ELF-1 (cell line): ENCODE results near the gene FAM184A.

Source experiments
- DNase-seq: peaks from one replicate; pipeline ENCODE4 v3.0.0-alpha.2; 2016; ENCODE audit warnings: low read depth, low spot score

The FAM184A gene

DNA sequence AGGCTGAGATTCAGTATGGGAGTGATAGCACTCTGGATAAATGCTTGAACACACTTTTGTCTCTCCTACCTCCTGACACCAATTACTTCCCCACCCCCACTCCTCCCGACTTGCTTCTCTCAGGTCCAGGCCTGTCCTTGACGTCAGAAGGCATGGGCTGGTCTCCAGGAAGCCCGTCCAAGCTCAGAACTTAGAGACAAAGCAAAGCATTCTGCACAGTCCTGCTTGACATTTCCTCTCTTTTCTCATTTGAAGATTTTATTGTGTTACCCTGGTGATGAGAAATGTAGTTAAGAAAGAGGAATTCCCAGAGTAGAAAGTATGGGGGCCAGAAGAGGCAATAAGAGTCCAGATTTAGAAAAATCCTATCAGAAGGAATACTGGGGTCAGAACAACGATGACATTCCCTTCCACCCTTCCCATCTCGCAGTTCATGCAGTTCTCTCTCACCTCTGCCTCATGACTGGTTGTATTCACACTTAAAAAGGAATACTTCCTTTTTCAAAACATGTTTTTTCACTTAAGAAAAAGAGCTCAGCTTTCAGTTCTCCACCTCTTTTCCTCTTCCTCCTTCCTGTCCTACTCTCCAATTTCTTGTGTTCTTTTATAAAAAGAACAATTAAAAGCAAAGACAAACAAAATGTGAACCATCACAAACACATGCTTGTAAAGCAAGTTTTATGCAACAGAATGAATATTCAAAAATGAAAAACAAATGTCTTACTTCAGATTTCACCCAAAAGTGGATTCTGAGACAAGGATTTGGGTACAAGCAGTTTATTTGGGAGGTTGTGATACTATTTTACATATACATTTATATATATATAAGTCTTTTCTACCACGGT lies 18.5 kb upstream of the FAM184A start:
- DNase-seq = no peak

DNA sequence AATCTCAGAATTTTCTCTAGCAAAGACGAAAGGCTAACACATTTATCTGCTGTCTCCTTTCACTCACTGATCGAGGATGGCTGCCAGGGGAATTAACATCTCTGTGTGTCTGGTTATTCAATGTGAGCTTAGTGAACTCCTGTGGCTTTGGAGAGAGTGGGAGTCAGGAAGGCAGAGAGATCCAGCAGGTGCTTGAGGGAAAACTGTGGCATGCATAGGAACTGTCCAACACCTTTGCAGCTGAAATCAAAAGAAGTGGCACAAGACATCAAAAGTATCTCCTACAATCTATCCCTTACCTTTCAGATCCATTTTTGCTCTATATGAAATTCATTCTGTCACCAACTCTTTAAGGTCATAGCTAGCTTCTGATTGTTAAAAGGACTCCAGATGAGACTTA lies 11.8 kb upstream of the FAM184A start:
- DNase-seq = no peak

DNA sequence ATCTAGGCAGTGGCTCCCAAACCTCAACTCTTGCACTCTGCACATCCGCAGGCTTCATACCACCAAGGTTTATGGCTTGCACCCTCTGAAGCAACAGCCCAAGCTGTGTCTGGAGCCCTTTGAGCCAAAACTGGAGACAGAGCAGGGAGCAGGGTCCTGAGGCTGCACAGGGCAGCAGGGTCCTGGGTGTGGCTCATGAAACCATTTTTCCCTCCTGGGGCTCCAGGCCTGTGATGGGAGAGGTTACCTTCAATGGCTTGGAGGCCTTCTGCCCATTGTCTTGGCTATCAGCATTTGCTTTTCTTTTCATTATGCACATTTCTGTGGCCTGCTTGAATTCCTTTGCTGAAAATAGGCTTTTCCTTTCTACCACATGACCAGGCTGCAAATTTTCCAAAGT lies 6.3 kb upstream of the FAM184A start:
- DNase-seq = no peak

DNA sequence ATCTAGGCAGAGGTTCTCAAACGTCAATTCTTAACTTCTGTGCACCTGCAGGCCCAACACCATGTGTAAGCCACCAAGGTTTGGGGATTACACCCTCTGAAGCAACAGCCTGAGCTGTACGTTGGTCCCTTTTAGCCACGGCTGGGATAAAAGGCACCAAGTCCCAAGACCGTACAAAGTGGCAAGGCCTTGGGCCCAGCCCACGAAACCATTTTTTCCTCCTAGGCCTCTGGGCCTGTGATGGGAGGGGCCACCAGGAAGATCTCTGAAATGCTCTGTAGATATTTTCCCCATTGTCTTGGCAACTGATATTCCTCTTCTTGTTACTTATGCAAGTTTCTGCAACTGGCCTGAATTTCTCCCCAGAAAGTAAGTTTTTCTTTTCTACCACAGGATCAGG lies 4.5 kb upstream of the FAM184A start:
- DNase-seq = no peak

DNA sequence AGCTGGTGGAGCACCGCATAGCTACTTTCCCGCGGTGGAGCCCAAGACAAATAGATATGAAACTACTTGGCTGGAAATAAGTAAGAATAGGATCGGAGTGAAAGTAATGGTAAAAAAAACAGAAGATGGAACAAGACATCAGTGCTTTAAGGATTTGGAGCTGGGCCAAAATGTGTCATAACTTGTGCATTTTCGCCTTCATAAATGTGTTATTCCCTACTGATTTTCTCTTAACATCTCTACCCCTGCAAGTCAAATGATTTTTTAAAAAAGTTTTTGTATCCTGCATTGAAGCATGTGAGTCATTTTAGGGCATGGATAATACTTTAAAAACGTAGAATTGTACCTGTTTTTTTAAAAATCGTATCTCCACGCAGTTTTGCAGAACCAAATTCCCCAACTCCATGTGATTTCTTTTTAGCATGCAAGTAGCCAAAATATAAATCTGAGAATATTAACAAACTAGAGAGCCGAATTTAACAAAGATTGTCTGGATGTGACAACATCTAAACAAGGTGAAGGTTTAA lies 882 bp upstream of the FAM184A start:
- no peak for DNase-seq

DNA sequence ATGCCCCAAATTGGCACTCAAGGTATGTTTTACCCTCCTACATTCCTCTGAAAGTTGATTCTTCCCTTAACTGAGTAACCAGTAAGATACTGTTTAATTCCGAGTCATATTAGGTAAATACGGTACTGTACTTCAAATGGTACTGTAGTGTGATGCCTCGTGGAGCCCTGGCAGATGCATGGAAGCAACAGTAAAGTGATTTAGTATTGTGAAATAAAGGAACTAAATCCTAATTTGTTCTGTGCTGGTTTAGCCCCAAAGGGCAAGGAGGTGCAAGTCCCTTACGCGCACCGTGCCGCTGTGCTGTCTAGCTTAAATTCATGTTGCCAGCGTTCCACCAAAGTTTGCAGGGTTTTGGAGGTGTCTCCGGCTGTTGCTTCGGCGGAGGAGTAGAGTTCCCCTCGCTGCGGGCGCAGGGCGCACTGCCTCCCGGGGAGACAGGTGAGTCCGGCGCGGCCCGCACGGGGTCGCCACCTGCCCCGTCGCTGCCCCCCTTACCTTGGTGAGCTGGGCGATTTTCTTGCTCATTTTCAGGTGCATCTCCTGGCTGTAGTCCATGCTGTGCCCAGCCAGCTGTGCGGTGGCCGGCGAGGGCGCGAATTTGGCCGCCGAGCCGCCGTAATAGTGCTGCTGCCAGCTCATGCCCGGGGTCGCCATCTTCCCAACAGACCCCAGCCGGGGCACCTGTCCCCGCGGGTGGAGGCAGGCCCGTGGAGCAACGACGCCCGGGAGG lies 655 bp downstream of the FAM184A start:
- peak; percentile 57 for DNase-seq

DNA sequence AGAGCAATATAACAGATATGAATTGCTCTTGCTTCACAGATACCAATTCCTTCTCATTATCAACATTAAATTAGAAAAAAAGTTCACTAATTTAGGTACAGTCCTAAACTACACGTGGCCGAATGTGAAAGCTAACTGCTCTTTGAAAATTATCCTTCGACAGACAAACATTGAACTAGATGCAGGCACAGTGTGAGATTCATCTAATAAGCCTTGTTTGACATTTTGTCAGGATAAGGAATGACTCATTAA lies 1.1 kb downstream of the FAM184A start:
- no peak for DNase-seq

DNA sequence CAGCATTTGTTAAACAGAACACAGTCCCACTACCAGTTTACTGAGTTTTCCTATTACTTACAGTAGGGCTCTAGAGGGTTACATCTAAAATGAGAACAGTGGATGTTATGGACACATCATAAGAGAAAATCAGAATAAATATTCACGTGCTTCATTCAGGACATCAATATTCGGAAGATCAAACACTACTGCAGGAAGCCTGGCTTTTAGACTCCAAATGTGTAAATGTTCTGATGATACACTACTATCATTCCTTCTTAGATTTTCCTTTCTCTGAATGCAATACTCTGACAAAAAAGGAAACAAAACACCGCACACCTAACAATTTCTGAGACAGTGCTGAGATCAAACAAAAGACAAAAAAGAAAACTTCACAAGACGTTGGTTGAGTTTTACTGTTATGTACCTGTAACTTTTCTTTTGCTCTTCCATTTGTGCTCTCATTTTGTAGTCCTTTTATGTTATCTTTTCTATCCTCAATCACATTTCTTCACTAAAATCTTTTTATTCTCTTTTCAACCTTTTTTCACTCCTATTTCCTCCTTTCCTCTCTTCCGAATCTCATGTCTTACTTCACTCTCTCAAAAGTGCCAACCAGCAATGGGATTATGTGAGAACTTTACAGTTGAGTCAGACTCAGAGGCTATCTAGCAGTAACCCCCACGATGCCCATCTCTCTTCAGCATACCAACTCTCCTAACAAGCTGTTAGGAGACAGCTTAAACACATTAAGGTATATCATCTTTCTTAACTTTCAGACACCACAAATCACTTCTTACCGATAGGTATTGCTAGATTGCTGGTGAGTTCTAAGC lies 1.7 kb downstream of the FAM184A start:
- no peak for DNase-seq

DNA sequence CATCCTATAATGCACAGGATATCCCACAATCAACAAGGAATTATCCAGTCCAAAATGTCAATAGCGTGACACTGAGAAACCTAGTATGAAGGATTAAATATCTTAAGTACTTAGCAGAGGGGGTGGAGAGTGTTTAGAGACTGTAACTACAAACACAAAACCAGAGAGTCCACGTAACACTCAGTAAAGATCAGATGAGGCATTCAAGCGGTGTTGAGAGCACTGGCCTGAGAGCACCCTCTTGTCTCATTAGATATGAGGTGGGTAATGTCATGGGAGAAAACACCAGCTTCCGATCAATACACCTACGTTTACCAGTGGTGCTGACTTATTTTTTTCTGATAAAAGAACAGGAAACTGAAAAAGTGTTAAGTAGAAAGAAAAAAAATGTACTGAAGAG lies 2.3 kb downstream of the FAM184A start:
- no peak for DNase-seq

DNA sequence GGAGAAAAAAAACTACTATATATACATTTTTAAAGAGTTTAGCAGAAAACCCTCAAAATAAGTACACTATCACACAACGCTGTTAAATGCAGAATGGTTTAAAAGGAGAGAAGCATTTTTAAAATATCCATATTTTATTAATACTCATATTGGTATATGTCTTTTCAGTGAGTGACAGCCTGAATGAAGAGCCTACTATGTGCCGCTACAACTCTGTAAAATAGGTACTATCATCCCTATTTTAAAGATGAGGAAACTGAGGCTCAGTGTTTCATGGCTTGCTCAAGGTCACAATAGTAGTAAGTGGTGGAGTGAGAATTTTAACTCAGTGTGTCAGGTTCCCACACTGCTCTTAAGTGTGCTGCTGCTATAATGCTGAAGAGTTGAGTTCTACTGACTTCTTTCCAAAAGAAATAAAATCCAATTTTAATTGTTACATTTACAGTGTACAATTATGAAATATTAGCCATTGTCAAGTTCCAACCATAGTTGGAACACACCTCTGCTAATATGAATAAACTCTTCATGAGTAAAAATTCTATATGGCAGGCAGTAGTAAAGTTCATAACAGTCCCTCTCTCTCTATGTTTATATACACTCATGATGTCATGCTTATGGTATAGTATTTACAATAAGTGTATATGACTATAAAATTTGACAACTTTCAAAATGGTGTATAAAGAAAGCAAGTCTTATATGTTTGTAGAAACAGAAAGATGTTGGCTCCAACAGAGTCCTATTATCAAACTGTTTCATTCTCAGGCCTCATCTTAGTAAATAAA lies 3.1 kb downstream of the FAM184A start:
- DNase-seq = no peak

DNA sequence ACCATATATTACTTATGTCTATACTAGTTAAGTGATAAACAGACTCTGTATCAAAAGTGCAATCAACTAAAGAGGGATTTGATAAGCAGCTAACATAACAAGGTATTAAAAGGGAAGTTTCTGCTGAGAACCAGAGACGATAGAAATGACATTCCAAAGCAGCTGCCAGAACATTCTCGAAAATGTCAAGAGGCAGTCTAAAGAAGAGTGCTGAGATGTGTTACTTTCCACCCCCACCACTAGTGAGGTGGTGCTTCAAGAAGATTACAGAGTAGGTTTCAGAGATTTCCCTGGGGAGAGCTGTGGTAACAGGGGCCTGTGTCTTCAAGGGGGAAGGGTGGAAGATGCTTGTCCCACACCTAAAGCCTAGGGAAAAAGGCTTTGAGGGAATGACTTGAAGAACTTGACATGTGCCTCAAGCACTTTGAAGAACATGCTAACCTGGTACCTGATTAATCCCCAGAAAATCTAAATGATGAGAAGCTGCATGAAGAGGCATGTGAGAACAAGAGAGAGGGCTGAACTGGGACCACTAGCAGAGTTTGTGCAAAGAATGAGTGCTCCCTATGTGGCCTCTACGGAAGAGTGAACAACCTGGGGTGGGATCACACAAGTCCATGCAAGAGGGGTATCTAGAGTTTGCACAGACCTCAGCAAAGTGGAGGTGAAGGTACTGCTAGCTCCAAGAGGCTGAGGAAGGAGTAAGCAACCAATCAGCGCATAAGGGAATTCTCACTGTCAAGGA lies 5.0 kb downstream of the FAM184A start:
- DNase-seq = no peak

DNA sequence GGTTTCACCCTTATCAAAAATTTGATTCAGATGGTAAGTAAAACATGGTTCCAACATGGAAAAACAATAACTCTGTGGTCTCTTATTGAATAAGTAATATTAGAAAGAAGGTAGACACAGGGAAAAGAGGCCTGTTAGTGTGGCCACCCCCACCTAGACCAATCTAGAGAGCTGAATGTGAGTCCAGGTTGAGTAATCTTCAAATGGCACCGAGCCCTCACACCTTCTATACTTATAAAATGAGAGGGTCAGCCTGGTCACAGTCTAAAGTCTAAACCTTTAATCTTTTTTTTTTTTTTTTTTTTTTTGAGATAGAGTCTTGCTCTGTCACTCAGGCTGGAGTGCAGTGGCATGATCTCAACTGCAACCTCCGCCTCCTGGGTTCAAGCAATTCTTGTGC lies 6.9 kb downstream of the FAM184A start:
- DNase-seq = no peak

DNA sequence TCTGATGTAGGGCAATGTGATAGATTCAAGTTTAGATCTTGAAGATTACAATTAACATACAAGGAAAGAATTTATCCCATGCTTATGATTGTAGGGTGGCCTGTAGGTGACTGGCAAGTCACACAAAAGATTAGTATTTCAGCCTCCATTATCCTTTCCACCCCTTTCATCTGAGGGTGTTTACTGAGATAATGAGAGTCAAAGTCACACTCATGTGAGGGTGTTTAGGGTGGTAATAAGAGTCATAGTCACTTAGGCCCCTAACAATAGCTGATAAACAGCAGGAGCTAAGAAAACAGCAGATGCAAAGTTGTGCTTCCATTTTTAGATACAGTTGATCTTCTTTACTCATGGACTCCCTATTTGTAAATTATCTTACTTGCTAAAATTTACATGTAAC lies 11.4 kb downstream of the FAM184A start:
- no peak for DNase-seq

DNA sequence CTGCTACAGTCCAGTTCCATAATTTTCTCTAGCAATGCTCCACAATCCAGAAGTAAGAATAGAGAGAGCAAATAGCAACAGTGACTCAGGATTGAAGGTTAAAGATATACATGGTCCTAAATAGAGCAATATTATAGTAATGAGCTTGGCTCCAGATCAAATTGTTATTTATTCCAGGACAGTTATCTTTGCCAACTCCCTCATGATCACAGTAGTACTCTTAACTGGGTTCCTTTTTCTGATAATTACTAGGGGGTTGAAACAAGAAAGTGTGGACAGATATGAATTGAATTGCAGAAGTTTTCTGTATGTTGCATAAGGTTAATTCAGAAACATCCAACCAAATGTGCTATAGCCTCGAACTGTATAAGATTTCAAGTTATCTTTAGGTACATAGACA lies 11.9 kb downstream of the FAM184A start:
- DNase-seq = no peak

DNA sequence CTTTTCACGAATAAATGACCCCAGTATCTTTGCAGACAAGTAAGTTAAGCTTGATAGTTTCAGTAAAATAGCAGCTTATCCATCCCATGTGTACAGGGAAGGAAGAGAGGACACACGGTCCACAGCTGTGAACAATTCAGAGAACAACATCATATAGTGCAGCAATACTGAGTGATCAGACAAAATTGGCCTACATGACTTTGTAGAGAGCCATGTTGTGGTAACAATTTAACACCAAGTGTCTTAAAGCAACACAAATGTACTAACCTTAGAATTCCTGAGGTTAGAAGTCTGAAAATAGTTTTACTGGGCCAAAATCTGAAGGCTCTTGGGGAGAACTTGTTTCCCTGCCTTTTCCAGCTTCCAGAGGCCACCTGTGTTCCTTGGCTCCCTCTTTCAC lies 12.5 kb downstream of the FAM184A start:
- DNase-seq = no peak

DNA sequence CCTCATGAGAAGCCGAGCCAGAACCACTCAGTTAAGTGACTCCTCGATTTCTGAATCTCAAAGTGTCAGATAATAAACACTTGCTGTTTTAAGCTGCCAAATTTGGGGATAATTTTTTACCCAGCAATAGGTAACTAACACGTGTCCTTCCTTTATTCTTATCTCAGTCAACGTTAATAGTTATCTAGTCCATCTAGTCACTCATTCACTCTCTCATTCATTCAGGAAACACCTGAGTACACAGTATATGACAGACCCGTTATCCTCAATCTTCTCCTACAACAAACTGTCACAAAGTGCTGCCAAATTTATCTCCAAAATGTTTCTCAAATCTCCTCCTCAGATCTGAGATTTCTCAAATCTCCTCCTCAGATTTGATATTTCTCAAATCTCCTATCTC lies 13.1 kb downstream of the FAM184A start:
- no peak for DNase-seq

DNA sequence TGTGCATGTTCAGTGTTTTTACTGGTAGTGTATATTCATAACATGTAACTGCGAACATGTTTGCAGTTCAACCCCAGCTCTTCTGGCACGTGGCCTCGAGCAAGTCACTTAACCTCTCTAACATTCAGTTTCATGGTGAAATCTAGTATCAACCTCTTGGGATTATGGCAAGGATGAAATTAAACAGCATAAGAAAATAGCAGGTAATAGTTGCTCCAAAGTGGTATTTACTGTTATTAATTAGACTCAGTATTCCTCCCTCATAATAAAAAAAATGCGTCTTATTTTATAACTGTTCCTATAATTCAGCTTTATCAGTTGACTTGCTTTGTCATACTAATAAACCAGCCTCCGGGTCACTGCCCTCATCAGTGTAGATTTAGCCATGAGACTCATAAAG lies 15.0 kb downstream of the FAM184A start:
- no peak for DNase-seq

DNA sequence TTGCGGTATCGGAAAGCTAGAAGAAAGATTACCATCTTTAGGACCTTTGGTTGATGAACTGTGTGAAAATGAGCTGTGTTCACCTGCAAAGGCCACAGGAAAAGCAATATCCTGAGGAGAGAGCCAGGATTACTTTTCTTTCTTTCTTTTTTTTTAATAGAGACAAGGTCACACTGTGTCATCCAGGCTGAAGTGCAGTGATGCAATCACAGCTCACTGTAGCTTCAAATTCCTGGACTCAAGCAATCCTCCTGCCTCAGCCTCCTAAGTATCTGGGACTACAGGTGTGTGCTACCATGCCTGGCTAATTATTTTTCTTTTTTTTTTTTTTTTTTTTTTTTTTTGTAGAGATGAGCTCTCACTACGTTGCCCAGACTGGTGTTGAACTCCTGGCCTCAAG lies 17.2 kb downstream of the FAM184A start:
- no peak for DNase-seq

DNA sequence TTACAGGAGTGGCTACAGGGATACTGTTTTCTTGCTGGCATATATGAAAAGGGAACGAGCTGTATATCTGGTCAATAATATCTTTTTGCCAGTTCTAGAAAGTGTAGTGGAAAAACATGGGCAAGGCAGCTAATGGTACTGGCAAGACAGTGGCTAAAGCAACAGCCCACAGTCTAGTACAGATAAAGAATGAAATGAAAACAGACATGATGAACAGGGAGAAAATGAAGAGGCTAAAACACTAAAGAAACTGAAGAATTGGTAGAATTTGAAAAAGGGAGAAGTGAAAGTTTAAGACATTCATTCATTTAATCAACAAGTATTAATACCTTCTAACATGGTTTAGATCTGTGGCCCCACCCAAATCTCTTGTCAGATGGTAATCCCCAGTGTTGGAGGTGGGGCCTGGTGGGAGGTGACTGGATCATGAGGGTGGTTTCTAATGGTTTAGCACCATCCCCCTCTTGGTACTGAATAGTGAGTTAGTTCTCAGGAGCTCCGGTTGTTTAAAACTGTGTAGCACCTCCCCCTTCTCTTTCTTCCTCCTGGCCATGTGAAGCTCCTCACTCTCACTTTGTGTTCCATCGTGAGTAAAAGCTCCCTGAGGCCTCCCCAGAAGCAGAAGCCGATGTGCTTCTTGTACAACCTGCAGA lies 18.1 kb downstream of the FAM184A start:
- DNase-seq = peak; percentile 14

DNA sequence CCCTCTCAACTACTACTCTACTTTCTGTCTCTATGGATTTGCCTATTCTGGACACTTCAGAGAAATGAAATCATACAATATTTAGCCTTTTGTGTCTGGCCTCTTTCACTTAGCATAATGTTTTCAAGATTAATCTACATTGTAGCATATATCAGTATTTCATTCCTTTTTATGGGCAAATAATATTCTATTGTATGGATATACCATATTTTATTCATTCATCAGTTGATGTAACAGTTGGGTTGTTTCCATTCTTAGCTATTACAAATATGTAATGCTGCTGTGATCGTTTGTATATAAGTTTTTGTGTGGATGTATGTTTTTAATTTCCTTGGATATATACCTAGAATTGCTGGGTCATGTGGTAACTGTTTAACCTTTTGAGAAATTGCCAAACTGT lies 23.4 kb downstream of the FAM184A start:
- DNase-seq = no peak
